Chondrocyte (in vitro differentiated cells): ENCODE results near the gene HM13. TPM values are rescaled to one million over a fixed set of nuclear protein-coding genes. Genes with fewer than 3 reads are reported as not detected.
"Not testable (repeated sequence)": the region's sequence is repeated elsewhere in the genome, so short reads cannot be mapped to it uniquely, and the experiment has no call there.

Experiments used
- DNase-seq: peaks from one replicate; pipeline ENCODE4 v3.0.0; 2021; ENCODE audit warnings: mixed read lengths, low spot score
- H3K27ac Mint-ChIP-seq: one replicate; pipeline ENCODE4 v1.8.0; 2021; ENCODE audit warnings: mild to moderate bottlenecking, moderate library complexity, mixed read lengths; ENCODE audit not compliant: unreplicated experiment
- H3K27me3 Mint-ChIP-seq: 2 replicates; pipeline ENCODE4 v1.8.0; 2021; ENCODE audit warnings: low read depth, mixed read lengths
- H3K36me3 Mint-ChIP-seq: 2 replicates; pipeline ENCODE4 v1.8.0; 2021; ENCODE audit warnings: low read depth, mixed read lengths
- H3K4me1 Mint-ChIP-seq: 2 replicates; pipeline ENCODE4 v1.8.0; 2021; ENCODE audit warnings: low read depth, mild to moderate bottlenecking, mixed read lengths
- H3K4me3 Mint-ChIP-seq: one replicate; pipeline ENCODE4 v1.8.0; 2021; ENCODE audit warnings: mild to moderate bottlenecking, moderate library complexity, mixed read lengths; ENCODE audit not compliant: unreplicated experiment
- H3K9me3 Mint-ChIP-seq: 2 replicates; pipeline ENCODE4 v1.8.0; 2021; ENCODE audit warnings: low read depth, mixed read lengths
- CTCF ChIP-seq: fragments of 200-600 bp; sonication (generic); IDR thresholded peaks from 2 replicates; pipeline ENCODE4 v1.5.0; 2021; ENCODE audit warnings: antibody characterized with exemption, mild to moderate bottlenecking, moderate library complexity
- long read RNA-seq: library from polyadenylated mRNA; stranded (forward); transcript quantifications from one replicate; pipeline ENCODE4 v2.0.0, GENCODE V29; 2021
- total RNA-seq: library from RNA; stranded (reverse); gene quantifications from 3 replicates; pipeline ENCODE4 v1.2.1, GENCODE V29; 2021

HM13 gene, protein sequence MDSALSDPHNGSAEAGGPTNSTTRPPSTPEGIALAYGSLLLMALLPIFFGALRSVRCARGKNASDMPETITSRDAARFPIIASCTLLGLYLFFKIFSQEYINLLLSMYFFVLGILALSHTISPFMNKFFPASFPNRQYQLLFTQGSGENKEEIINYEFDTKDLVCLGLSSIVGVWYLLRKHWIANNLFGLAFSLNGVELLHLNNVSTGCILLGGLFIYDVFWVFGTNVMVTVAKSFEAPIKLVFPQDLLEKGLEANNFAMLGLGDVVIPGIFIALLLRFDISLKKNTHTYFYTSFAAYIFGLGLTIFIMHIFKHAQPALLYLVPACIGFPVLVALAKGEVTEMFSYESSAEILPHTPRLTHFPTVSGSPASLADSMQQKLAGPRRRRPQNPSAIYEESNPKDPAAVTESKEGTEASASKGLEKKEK
- 228 to 277 TPM (median 269 TPM) in 3 replicates for total RNA-seq
- long read RNA-seq, transcript HM13-201 (13 exons, 1,809 nt) = minor isoform, 5 of 634 reads
- long read RNA-seq, transcript HM13-202 (12 exons, 1,606 nt) = major isoform, 526 of 634 reads
- long read RNA-seq, partial matches to known transcripts = 21 of 634 reads
- long read RNA-seq, other reads (novel, unspliced or antisense) = 72 of 634 reads

DNA sequence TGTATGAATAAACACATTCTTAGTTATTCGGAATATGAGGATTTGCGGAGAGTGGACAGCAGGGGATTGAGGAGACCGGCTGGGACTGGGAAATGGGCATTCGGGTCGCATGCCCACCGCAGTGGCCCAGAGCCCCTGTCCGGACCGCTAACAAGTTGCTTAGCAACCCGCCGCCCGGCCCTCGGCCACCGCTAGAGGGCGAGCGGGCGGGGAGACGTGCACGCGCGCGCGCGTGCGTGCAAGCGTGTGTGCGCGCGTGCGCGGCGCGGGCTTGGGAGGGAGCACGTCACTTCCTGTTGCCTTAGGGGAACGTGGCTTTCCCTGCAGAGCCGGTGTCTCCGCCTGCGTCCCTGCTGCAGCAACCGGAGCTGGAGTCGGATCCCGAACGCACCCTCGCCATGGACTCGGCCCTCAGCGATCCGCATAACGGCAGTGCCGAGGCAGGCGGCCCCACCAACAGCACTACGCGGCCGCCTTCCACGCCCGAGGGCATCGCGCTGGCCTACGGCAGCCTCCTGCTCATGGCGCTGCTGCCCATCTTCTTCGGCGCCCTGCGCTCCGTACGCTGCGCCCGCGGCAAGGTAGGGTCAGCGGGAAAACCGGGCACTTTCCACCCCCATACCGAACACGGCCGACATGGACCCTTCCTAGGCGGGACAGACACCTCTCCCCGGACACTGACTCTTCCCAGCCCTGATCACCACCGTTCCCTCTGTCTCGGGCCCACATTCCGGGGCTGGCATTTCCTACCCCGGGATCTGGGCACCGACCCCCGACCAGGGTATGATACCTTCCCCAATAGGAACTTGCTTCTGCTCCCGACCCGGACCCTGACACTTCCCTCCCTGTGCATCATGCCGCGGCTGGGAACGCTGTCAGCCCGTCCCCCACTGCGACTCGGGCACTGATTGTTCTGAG, at the start of gene HM13:
HM13 (plus strand) TSS at position 289 of the 918 bp plus-strand sequence; CDS start at position 399, 110 bp downstream.
- H3K27me3 Mint-ChIP-seq = no peaks in the 10 kb centered on the region
- H3K36me3 Mint-ChIP-seq = peaks cover 3% of the 10 kb centered on the region
- H3K4me1 Mint-ChIP-seq = peaks cover 10% of the 10 kb centered on the region
- TF ChIP-seq CTCF = peak; percentile 100
- peak within 1 kb of the TSS; percentile 65 for H3K4me3 Mint-ChIP-seq
- H3K9me3 Mint-ChIP-seq = no peaks in the 10 kb centered on the region
- peak; percentile 96 for DNase-seq
- H3K27ac Mint-ChIP-seq = peak within 1 kb of the TSS; percentile 17

DNA sequence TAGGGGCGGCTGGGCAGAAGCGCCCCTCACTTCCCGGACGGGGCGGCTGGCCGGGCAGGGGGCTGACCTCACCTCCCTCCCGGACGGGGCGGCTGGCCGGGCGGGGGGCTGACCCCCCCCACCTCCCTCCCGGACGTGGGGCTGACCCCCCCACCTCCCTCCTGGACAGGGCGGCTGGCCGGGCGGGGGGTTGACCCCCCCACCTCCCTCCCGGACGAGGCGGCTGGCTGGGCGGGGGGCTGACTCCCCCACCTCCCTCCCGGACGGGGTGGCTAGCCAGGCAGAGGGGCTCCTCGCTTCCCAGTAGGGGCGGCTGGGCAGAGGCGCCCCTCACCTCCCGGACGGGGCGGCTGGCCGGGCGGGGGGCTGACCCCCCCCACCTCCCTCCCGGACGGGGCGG, 43.3 kb upstream of the HM13 start:
- not testable (repeated sequence) for H3K9me3 Mint-ChIP-seq, H3K4me1 Mint-ChIP-seq, H3K27ac Mint-ChIP-seq, H3K4me3 Mint-ChIP-seq, DNase-seq, H3K36me3 Mint-ChIP-seq
- peaks cover 21% of the 10 kb centered on the region for H3K27me3 Mint-ChIP-seq

DNA sequence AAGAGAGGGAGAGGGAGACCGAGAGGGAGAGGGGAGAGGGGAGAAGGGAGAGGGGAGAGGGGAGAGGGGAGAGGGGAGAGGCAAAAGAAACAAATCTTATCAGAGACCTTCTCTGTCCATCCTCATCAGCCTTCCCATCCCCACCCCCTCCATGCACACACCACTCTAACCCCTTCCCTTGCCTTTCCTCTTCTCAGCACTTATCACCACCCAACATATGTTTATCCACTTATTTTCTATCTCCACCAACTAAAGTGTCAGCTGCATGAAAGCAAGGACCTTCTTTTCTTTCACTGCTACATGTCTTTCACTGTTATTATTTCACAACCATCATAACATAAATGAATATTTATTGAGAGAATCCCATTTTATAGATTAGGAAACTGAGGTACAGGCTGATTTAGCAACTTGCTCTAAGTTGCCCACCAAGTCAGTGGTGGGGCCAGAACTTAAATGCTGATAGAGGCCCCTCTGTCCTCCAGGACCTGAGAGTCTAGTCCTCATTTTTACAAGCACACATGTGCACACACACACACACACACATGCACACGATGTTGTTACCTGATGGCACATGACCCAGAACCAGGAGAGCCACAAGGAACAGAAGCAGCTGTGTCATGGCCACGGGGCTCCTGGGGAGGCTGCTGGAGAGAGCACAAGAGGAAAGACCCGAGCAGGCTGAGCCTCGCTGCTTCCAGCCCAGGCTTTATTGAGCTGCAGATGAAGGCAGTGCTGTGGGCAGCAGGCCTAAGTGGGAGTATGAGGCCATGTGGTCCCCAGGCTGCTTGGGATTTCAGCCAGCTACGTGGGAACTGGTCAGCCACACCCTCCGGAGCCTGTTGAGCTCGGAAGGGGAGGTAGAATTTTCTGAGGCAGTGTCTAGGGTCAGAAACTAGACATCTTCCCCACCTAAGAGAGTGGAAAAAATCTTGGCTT, 41.6 kb upstream of the HM13 start:
- H3K36me3 Mint-ChIP-seq = no peaks in the 10 kb centered on the region
- H3K4me1 Mint-ChIP-seq = no peaks in the 10 kb centered on the region
- no peak for TF ChIP-seq CTCF
- H3K27me3 Mint-ChIP-seq = peaks cover 21% of the 10 kb centered on the region
- no peak overlapping the region for H3K27ac Mint-ChIP-seq
- no peaks in the 10 kb centered on the region for H3K9me3 Mint-ChIP-seq
- no peak overlapping the region for H3K4me3 Mint-ChIP-seq
- DNase-seq = no peak

DNA sequence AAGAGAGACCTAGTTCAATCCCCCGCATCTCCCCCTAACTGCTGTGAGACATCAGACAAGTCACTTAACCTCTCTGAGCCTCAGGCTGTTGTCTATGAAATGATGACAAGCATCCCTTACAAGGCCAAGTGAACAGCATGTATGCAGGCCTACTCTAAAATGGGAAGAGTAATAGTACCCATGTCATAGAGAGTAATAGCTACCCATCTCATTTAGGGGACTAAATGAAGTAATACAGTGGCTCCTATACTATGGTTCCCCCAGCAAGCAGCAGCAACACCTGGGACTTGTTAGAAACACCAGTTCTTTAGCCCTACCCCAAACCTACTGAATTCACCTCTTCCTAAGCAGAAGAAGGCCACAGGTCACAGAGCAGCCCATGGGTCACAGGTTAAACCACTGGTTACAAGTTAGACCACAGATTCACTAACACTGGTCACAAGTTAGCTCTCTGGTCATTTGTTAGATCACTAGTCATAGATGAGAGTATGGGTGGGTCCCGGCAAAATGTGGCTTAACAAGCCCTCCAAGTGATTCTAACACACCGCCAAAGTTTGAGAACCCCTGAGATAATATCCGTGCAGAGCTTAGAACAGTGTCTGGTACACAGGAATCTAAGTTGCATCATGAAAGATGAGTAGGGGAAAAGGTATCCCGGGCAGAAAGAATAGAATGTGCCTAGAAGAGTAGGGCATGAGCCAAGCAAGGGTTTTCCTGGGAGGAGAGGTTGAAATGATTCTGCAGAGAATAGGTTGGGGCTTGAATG, 40.7 kb upstream of the HM13 start:
- H3K9me3 Mint-ChIP-seq = no peaks in the 10 kb centered on the region
- H3K4me1 Mint-ChIP-seq = no peaks in the 10 kb centered on the region
- TF ChIP-seq CTCF = no peak
- H3K4me3 Mint-ChIP-seq = no peak overlapping the region
- DNase-seq = no peak
- peaks cover 22% of the 10 kb centered on the region for H3K27me3 Mint-ChIP-seq
- no peaks in the 10 kb centered on the region for H3K36me3 Mint-ChIP-seq
- no peak overlapping the region for H3K27ac Mint-ChIP-seq

GRCh38 chr20:31474097-31474436, 40.2 kb upstream of the HM13 start:
- H3K4me3 Mint-ChIP-seq = no peak overlapping the region
- no peaks in the 10 kb centered on the region for H3K36me3 Mint-ChIP-seq
- no peaks in the 10 kb centered on the region for H3K4me1 Mint-ChIP-seq
- no peak for DNase-seq
- H3K9me3 Mint-ChIP-seq = no peaks in the 10 kb centered on the region
- no peak for TF ChIP-seq CTCF
- peaks cover 22% of the 10 kb centered on the region for H3K27me3 Mint-ChIP-seq
- no peak overlapping the region for H3K27ac Mint-ChIP-seq
